Calu3 (cell line): Measurements from ENCODE around the gene CREM. TPM values are rescaled to one million over a fixed set of nuclear protein-coding genes. Genes with fewer than 3 reads are reported as not detected.

Source experiments
- BruUV-seq: library from RNA; stranded (reverse); fragments of 400-500 nt; replicated peaks from 2 replicates; lab custom pipeline; 2021; lab: Mats Ljungman, UMichigan
- CTCF ChIA-PET: fragments of 300-600 bp; sonication (Branson Sonifier 250); formaldehyde crosslinking; loops from one replicate; lab custom pipeline; 2022; ENCODE audit warnings: antibody characterized with exemption; lab: Charles Lee
- DNase-seq: peaks from one replicate; pipeline ENCODE4 v3.0.0; 2022
- H3K27ac Mint-ChIP-seq: one replicate; pipeline ENCODE4 v1.8.0; 2022; ENCODE audit warnings: mixed read lengths; ENCODE audit not compliant: unreplicated experiment
- H3K27me3 Mint-ChIP-seq: one replicate; pipeline ENCODE4 v1.8.0; 2022; ENCODE audit warnings: mixed read lengths; ENCODE audit not compliant: unreplicated experiment
- H3K36me3 Mint-ChIP-seq: one replicate; pipeline ENCODE4 v1.8.0; 2022; ENCODE audit warnings: mild to moderate bottlenecking, moderate library complexity, mixed read lengths; ENCODE audit not compliant: insufficient read depth, unreplicated experiment
- H3K4me1 Mint-ChIP-seq: one replicate; pipeline ENCODE4 v1.8.0; 2022; ENCODE audit warnings: mild to moderate bottlenecking, low read depth, mixed read lengths; ENCODE audit not compliant: unreplicated experiment
- H3K4me3 Mint-ChIP-seq: one replicate; pipeline ENCODE4 v1.8.0; 2022; ENCODE audit warnings: mild to moderate bottlenecking, low read depth, moderate library complexity, mixed read lengths; ENCODE audit not compliant: unreplicated experiment
- H3K9me3 Mint-ChIP-seq: one replicate; pipeline ENCODE4 v1.8.0; 2022; ENCODE audit warnings: low read depth, mixed read lengths; ENCODE audit not compliant: unreplicated experiment
- CTCF ChIP-seq: fragments of 200-600 bp; IDR thresholded peaks from one replicate; pipeline ENCODE4 v1.8.0; 2022; ENCODE audit warnings: antibody characterized with exemption; ENCODE audit not compliant: unreplicated experiment
- intact Hi-C: fragments of 100-400 bp; cut with micrococcal nuclease; formaldehyde crosslinking; loops from one replicate; pipeline ENCODE4 v1.10.0; 2022; ENCODE audit not compliant: unreplicated experiment
- total RNA-seq: library from RNA; stranded (reverse); gene quantifications from 2 replicates; pipeline ENCODE4 v1.2.3, GENCODE V29; 2022

Gene CREM
- total RNA-seq, 1 experiment from 2014 or later = 20.3 TPM

GRCh38 chr10:35133586-35133985, 6.9 kb downstream of the CREM start:
- no peaks in the 10 kb centered on the region for H3K27me3 Mint-ChIP-seq
- no peak for TF ChIP-seq CTCF
- intact Hi-C loops = no loop called here
- H3K4me1 Mint-ChIP-seq = no peaks in the 10 kb centered on the region
- no TSS peak for BruUV-seq
- peaks cover 4% of the 10 kb centered on the region for H3K36me3 Mint-ChIP-seq
- H3K4me3 Mint-ChIP-seq = no peak overlapping the region
- H3K9me3 Mint-ChIP-seq = no peaks in the 10 kb centered on the region
- no peak for DNase-seq
- no peak overlapping the region for H3K27ac Mint-ChIP-seq
- CTCF ChIA-PET = no interaction called here

GRCh38 chr10:35135861-35136260, 9.2 kb downstream of the CREM start:
- Mint-ChIP-seq H3K27me3 (no peaks in the 10 kb centered on the region), H3K9me3 (no peaks in the 10 kb centered on the region), H3K27ac (no peak overlapping the region), H3K4me3 (no peak overlapping the region), H3K4me1 (no peaks in the 10 kb centered on the region), H3K36me3 (no peaks in the 10 kb centered on the region)
- no peak for DNase-seq
- no peak for TF ChIP-seq CTCF
- intact Hi-C loops = loop anchor here (5.0 kb wide), 1 partner anchor 41 kb away; no protein-coding TSS in a partner anchor
- CTCF ChIA-PET = no interaction called here
- no TSS peak for BruUV-seq

GRCh38 chr10:35136263-35136815, 9.7 kb downstream of the CREM start:
- H3K9me3 Mint-ChIP-seq = no peaks in the 10 kb centered on the region
- TF ChIP-seq CTCF = no peak
- H3K4me1 Mint-ChIP-seq = no peaks in the 10 kb centered on the region
- no peaks in the 10 kb centered on the region for H3K27me3 Mint-ChIP-seq
- H3K4me3 Mint-ChIP-seq = no peak overlapping the region
- no peak for DNase-seq
- intact Hi-C loops = loop anchor here (5.0 kb wide), 1 partner anchor 41 kb away; no protein-coding TSS in a partner anchor
- BruUV-seq = no TSS peak
- CTCF ChIA-PET = no interaction called here
- H3K27ac Mint-ChIP-seq = no peak overlapping the region
- no peaks in the 10 kb centered on the region for H3K36me3 Mint-ChIP-seq

- Mint-ChIP-seq H3K36me3 (no peaks in the 10 kb centered on the region), H3K27me3 (no peaks in the 10 kb centered on the region), H3K27ac (no peak overlapping the region), H3K9me3 (no peaks in the 10 kb centered on the region), H3K4me1 (no peaks in the 10 kb centered on the region), H3K4me3 (no peak overlapping the region)
- no peak for DNase-seq
- TF ChIP-seq CTCF = no peak
- CTCF ChIA-PET = no interaction called here
- BruUV-seq = no TSS peak
- intact Hi-C loops = no loop called here
Observed at GRCh38 chr10:35140126-35140525, 13.5 kb downstream of the CREM start.
